ENCODE measurements around the gene DYNLT1.
"Not testable (repeated sequence)": the region's sequence is repeated elsewhere in the genome, so short reads cannot be mapped to it uniquely, and the experiment has no call there.

The DYNLT1 gene

DNA sequence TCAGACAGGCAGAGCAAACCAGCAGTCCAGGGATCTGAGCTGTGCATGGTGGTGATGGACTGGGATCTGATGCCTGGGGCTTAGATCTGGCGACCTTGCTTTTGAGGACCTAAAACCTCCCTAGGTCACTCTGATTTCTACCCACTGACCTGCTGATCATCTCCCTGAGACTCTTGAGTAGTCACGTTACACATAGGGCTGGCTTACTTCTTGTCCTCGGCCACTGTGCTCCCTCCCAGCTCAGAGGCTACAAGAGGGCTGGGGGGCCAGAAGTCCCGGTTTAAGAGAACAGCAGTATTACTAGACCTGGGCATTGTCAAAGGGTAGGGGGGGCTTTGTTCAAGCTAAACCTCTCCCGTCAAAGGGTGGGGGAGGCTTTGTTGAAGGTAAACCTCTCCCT is 5.5 kb downstream of the DYNLT1 start:
- DNase-seq: no peak

DNA sequence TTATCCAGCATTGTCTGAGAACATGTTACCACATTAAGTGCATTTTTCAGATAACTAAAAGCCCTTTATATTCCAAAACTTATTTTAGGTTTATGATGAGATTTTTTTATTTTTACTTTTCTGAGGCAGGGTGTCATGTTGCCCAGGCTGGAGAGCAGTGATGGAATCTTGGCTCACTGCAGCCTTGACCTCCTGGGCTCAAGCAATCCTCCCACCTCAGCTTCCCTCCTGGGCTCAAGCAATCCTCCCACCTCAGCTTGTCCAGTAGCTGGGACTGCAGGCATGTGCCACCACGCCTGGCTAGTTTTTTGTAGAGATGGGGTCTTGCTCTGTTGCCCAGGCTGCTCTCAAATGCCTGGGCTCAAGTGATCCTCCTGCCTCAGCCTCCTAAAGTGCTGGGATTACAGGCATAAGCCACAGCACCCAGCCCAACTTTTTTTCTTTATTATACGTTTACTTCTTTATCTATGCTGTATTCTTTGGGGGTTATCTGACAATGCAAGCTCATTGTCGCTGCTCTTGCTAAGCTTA is 6.2 kb downstream of the DYNLT1 start:
- no peak for DNase-seq

DNA sequence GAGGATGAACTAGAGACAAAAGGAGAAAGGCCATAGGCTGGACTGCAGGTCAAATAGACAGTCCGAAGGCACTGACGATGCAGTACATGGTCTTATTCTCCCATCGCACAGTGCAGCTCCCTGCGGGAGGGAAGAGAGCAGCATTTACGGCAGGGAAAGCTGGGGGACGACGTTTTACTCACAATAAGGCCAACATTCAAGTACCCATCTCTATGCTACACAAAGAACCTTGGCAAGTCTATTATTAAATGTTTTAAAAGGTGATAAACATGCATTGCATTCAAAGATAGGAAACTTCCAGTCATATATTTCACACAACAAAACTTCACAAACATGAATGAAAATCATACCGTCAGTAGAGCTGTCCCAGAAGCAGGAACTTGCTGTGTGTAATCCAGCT is 7.8 kb downstream of the DYNLT1 start:
- no peak for DNase-seq

- DNase-seq: no peak
Measured at GRCh38 chr6:158635427-158636073, 9.0 kb downstream of the DYNLT1 start.

GRCh38 chr6:158634695-158635426 is 9.7 kb downstream of the DYNLT1 start:
- DNase-seq: no peak

DNA sequence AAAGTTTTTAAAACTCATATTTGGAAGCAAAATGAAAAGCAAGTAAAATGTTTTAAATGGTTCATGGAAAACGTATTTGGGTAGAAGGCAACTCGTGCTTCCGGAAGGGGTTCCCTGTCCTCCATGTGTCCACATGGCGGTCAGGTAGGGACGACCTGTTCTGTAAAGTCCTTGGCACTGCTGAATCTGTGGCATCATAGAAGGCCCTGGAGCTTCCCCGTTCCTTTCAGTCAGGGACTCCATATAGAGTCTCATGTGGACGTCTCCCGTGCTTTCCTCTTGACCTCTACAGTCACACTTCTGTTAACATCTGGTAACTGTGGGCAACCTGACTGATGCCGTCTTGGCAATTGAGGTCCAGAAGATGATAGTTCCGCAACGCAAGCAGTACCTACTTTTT is 11.4 kb downstream of the DYNLT1 start:
- no peak for DNase-seq

- DNase-seq: not testable (repeated sequence)
Measured at GRCh38 chr6:158632538-158633119, 11.9 kb downstream of the DYNLT1 start.

- DNase-seq: no peak
Measured at GRCh38 chr6:158631678-158632537, 12.6 kb downstream of the DYNLT1 start.

DNA sequence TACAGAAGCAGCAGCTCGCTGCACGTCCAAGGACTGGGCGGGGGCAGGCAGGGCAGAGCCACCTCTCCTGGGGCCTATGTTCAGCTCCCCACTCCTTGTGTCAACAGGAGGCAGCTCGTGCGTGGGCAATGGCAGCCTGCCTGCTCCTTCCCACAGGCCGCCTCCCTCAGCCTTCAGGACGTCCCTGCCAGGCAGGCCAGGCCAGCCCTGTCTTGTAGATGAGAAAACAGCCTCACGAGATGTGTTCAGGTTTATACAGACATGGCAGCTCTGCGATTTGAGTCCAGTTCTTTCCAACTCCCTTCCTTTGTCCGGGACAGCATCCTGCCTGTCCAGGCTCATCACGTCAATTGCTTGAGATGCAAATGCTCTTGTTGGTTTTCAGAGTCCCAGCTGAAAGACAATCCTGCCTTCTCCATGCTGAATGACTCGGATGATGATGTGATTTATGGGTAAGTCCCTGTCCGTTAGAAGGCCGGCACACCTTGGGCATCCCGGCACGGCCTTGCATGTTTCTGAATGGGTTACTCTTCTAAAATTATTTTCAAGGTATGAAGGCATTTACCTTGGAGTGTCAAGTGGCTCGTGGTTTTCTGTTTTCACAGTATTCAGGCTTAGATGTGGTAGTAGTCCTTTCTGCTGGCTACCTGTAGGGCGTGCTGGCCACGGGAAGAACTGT is 13.5 kb downstream of the DYNLT1 start:
- DNase-seq: no peak

- DNase-seq: no peak
Measured at GRCh38 chr6:158629367-158630221, 14.9 kb downstream of the DYNLT1 start.

DNA sequence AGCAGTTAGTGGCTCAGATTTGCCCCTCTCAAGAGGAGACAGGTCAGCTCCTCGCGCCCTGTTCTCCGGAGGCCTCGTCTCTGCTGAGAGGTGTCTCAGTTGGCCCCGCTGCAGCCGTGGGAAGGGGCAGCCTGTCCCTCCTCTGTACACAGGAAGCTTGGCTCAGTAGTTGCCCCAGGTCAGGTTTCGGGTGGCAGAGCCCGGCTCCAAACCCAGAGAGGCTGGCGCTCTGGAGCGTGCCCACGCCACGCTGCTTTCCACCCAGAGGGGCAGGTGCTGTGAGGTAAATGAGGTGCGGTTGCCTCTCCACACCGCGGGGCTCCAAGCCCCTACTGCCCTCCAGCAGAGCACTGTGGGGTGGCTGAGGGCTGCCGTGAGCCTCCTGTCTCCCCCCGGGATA is 16.0 kb downstream of the DYNLT1 start:
- DNase-seq: no peak

GRCh38 chr6:158627940-158628211 is 16.7 kb downstream of the DYNLT1 start:
- DNase-seq: no peak

GRCh38 chr6:158627168-158627939 is 17.2 kb downstream of the DYNLT1 start:
- no peak for DNase-seq

DNA sequence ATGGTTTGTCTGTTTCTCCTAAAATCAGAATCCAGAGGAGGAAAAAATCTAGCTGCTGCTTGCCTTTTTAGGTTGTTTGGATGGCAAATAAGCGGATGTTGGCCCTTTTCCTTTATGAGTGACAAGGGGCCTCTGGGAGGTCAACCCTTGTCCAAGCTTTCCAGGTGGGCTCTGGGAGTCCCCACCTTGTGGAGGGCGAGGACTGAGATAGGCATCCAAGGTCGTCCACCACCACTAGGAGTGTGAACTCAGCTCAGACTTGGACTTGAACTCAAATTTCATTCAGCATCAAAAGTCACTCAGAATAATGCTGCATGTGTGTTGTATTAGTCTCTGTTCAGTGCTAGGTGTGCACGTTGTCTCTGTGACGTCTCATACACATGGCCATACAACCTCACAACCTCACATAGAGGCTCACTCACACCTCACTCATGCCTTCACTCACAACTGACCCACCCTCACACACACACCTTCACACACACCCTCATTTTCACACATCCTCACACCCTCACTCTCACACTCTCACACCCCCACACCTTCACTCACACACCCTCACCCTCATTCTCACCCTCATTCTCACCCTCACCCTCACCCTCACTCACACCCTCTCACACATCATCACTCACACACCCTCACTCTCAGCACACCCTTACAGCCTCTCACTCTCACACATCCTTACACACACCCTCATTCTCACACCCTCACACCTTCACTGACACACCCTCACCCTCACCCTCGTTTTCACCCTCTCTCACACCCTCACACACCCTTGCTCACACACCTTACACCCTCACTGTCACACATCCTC is 18.0 kb downstream of the DYNLT1 start:
- DNase-seq: no peak

DNA sequence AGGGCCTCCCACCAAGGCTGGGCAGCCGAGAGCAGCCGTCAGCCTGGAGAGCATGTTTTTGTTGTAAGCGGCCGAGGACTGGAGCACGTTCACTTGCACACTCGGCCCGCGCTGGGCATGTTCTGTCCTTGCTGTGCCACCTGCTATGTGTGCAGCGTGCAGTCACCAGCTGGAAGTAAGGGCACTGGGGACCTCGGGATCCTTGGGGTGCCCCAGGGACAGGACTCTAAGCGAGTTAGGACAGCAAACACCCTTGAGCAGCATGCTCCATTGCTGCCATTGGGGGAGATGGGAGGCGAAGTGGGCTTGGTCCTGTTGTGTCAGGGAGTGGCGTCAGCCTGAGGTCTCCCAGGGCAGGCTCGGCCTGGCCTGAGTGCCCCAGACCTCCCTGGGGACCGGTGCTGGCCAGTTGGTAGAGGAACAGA is 18.6 kb downstream of the DYNLT1 start:
- no peak for DNase-seq

GRCh38 chr6:158624684-158625682 is 19.6 kb downstream of the DYNLT1 start:
- DNase-seq: no peak

DNA sequence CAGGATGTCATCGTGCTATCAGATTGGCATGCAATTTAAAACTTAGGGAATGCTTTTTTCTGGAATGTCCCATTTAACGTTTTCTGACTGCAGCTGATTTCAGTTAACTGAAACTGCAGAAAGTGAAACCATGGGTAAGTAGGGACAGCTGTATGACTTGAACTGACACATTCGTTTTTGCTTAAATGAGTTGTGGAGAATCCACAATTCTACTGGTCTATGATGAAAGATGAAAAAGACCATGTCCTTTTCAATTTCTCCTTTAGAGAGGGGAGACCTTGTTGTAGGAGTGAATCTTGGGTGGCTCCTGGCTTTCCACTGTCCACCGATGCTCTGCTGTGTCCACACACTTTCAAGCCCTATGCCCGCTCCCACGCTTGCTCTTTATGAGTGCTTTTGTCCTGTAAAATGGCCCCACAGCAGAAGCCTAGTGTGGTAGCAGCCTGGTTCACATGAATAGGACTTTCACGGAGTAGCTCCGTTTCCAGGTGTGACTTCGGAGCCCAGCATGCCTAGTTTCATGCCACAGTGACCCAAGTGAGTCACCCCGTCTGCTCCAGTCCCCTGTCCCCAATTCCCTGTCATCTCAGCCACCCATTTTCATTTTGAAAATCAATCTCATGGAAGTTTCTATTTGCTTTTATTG is 21.9 kb downstream of the DYNLT1 start:
- no peak for DNase-seq

Measured in NCI-H510A (cell line).